Stimulated activated CD8-positive, alpha-beta memory T cell treated with anti-CD3 and anti-CD28 coated beads, Interleukin-7, amount 100 ng/mL, for 48 hours (primary cell): ENCODE results near the gene COL4A4.
A peak's percentile ranks its signal among the peaks of the same experiment; 100 is the strongest.

Experiments used
- DNase-seq, 2 donors: peaks; one replicate each; pipeline ENCODE4 v3.0.0-alpha.2; 2020; ENCODE audit warnings: low read depth in 1 of 2; ENCODE audit errors: extremely low read depth in 1 of 2

Gene COL4A4

DNA sequence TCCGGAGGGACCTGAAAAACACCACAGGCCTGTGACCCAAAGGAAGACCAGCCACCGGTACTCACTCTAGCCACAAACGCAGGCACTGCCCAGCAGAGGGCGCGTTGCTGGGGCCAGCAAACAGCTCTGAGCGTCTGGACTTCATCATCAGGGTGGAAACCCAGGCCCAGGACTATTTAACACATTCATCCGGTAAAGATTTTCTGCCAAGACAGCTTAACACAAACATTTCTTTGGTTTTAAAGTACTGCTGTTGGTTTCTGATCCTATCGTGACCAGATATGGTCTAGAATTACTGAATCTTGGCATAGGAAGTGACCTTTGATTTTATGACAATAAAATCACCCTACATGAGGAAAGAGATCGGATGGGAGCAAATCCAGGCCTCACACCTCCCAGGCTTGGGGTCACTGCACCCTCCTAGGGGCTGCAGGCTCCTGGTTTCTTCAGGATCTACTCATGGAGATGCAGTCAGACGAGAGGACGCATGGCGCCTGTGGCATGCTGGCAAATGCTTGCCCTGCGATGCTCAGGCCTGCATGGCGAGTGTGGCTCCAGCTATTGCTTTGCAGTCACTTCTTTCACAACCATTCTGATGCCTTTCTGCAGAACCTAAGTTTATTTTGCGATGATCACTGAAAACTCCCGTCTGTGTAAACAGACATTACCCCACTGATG, 130.4 kb downstream of the COL4A4 start:
- DNase-seq: peak in 1 of 2 donors; percentile 5

DNA sequence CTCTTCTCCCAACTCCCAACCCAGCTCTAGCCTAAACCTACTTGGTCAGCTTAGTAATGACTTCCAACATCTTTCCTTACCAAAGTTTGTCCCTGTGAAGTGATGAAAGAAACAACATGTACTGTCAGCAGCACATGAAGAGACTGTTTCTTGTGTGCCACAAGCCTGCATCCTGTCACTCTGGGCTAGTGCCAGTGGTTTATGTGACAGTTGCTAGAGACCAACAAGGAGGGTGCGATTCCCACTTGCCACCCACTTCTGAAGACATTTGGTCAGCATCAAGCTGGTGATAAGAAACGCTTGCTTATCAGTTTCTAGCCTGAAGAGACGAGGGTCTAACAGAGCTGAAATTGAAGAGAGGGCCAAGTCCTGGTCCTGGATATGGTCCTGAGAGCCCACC, 132.6 kb downstream of the COL4A4 start:
- no peak for DNase-seq

DNA sequence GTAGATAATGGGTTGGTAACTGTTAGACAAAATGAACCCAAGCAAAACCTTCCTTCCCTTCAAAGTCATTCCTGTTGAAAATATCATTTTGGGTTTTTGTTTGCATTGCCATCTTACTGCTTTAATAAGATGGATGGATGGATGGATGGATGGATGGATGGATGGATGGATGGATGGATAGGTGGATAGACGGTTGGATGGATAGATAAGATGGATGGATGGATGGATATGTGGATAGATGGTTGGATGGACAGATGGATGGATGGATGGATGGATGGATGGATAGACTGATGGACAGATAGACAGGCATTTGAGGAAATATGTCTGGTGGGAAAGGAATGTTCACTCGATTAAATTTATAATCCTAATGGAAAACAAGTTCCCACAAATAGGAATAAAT, 133.2 kb downstream of the COL4A4 start:
- no peak for DNase-seq

DNA sequence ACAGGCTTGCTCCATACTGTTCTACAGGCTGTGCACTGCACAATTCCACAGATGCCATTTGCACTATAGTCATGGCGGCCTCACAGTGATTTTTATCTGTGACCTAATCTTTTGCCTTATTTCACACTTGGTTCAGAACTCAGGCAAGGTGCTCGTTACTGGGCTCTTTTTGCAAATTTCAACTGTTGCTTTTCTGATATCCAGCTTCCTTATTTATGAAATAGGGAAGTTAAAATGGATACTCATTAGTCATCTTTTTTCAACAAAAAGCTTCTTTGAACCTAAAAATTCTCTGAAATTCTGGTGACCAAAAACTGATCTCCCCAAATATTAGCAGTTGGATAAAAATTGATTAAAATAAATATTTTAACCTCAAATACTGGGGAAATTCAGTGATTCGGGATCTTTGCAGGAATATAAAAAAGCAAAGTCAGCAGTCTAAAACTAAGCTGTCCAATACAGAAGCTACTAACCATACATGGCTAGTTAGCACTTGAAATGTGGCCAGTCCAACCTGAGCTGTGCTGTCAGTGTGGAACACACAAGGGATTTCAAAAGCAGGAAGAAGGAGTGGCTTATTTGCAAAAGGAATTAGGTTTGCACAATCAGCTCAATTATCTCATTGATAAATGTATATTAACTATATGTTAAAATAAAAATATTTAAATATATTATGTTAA, 134.4 kb downstream of the COL4A4 start:
- no peak for DNase-seq

DNA sequence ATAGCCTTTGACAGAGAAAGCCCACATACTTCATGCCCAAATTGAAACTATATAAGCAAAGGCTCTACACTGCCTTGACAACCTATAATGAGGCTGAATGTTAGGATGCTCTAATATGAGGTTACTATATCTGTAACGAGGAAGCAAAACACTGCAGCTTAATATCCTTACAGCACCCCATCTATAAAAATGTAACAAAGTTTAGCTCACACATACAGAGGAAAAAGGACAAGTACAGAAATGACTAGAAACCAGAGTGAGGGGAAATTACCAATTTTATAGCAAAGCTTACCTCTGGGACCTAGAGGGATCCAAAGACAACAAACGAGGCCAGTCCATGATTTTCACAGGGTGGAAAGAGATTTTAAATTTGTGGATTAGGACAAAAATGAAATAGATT, 138.5 kb downstream of the COL4A4 start:
- DNase-seq: no peak

DNA sequence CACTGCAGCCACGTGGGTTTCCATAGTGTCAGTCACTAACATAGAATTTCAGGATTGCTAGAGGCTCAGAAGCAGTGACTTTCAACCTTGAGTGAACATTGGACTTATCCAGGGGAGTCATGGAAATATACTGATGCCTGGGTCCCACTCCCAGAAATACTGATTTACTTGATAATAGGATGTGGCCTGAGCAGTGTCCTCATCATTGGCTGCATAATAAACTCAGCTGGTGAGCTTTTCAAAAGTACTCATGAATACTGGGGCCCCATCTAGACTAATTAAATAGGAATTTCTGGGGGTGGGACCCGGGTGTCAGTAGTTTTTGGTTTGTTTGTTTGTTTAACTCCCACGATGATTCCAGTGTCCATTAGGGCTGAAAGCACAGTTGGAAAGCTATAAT, 141.4 kb downstream of the COL4A4 start:
- DNase-seq: no peak

DNA sequence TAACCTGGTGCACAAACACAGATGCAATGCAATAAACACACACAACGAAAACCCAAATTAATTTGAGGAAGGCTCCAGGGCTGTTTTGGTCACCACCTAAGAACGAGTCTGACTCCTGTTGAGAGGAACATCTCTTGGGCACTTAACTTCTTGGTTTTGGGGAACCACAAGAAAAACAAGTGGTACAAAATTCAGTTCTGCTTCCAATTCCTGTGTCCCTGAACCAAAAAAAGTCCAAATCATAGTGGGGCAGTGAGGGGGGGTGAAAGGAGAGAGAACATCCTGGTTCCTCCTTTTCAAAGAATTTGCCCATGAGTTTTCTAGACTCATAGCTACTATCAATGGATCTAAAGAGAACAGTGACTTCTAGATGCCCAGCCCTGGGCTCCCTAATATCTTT, 143.6 kb downstream of the COL4A4 start:
- no peak for DNase-seq

DNA sequence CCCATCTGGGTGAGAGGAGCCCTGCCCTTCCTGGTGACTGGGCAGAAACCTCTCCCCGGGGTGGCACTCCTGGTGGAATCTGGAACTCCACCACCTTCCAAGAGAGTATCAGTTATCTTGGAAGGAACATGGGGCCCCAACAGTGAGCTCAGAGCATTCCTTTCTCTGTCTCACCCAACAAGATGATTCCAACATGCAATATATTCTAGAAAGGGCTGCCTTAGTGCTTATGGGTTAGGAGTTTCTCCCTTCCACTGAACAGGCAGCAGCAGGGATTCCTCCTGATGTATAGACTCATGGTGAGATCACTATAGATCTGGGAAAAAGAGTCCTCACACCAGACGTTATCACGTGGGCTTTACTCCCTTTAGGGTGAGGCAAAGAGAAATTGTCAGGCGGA, 147.1 kb downstream of the COL4A4 start:
- DNase-seq: no peak

DNA sequence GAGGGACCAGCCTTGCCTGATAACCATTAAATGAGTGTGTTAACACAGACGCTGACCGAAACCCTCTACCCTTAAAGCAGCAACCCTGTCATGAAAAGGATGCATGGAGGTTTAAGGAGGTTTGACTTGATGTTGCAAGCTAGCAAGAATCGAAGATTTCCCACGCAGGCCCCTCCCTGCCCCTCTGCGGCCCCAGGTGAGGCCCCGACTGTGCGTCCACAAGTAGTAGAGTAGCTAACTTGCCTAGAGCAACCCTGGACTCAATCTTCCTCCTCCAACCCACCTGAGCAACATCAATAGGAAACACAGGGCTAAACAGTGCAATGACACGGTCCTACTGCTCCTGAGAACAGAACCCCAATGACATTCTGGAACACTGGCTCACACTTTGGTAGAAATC, 150.1 kb downstream of the COL4A4 start:
- DNase-seq: no peak

DNA sequence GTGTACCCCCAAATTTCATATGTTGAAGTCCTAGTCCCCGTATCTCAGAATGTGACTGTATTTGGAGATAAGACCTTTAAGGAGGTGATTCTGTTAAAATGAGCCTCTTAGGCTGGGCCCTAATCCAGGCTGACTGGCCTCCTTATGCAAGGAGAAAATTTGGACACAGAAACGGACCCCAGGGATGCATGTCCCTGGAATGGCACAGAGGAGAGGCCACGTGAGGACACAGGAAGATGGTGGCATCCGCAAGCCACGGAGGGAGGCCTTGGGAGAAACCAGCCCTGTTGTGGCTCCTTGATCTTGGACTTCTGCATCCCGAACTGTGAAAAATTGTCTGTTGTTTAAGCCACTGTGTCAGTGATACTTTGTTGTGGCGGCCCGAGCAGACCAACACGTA, 150.7 kb downstream of the COL4A4 start:
- DNase-seq: no peak

DNA sequence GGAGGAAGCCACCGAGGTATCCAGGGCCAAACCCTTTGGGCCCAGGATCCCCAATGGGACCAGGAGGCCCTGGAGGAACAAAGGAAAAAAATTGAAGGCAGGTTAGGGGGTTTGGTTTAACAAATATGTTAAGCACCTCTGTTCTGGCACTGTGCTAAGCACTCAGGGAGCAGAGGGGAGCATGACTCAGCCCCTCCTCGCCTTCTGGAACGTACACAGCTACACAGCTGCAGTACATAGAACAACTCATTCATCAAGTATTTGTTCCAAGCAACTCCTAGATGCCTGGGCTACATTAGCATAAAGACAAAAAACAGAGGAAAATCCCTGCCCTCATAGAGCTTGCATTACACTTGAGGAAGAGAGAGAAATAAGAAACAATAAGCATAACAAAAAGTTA, 153.6 kb downstream of the COL4A4 start:
- no peak for DNase-seq

DNA sequence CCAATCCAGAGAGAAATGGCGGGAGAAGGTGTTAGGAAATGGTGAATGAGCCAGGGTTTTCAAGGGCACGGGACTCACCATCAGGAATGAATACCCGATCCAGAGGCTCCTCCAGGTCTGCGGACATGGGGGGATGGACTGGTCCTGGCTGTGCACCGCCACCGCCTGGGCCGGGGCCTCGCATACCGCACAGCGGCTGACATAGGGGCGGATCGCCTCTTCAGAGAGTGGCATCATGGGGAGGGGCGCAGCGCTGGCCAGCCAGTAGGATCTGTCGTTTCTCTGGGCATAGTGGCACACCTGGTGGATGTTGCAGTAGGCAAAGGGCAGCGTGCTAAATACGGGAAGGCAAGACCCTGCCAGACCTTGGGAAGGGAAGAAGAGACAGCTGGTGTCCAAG, 156.1 kb downstream of the COL4A4 start:
- DNase-seq: no peak

DNA sequence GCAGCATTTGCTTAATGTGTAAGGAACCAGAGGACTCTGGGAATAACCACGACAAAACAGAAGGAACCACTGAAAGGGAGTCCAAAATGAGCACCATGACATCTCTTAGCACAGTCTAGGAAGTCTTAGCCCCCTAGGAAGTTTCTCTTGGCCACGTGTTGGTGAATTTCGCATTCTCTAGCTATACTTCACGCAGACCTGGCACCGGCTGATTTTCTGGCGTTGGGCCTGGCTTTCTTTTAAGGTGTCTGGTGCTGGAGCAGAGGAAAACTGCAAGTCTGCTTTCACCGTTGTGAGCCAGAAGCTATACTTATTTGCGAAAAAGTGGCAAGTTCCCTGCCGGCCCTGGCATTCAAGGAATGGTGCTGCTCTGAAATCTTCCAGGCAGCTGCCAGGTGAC, 156.9 kb downstream of the COL4A4 start:
- no peak for DNase-seq

DNA sequence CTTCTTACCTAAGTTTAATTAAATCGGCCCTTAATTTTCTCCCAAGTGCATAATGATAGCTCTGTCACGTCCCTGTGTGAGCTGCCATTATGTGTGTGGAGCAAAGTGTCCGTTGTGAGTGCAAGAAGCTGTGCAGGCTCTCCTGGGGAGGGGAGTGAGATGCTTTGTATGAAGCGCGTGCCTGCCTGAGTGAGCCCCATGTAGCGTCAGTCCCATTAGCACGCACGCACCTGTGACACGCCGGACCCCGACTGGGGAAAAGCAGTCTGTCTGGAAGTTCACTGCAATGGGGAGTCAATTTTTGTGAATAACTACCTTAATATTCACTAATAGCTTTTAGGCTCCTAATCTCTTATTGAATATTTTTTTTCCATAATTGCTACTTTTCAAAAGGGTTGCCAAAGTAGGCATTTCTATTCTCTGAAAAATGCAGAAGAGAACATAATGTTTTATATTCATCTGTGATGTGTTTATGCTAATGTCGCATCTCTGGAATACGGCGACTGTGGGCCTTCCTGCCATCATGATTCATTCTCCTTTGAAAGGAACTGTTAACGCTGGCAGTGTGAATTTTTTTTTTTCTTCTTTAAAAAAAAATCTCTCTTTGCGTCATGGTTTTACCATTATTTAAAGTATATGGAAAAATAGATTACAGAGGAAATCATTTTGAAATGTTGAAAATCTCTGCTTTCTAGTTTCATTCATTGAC, 157.7 kb downstream of the COL4A4 start:
- no peak for DNase-seq

DNA sequence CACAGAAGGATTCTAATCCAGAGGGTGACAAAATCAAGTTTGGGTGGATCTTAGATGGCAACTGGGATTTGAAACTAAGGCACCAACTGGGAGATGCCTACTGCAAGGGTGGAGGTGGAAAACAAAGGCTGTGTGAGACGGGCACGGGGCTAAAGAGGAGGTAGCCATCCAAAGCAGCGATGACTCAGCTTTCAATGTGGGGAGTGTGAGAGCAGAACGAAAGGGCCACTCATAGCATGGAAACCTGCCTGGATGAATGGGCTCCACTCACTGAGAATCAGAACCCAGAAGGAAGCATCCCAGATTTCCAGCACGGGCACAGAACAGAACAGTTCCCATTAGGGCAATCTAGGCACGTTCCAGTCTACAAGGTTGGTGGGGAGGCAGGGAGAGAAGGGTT, 159.5 kb downstream of the COL4A4 start:
- no peak for DNase-seq

DNA sequence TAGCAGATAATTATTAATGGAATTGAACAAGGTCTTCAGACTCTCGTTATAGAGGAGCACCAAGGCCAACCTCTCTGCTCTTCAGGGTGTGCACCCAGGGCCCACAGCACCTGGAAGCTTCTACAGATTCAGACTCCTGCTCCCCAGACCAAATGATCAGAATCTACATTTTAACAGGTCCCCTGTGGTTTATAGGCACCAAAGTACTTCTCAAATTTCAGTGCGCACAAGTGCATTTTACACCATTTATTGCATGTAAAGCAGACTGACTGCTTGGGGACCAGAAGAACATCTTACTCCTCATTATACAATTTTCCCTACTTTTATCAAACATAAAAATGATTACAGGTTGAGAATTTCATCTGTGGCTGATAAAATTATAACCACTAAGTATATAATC, 163.9 kb downstream of the COL4A4 start:
- no peak for DNase-seq

DNA sequence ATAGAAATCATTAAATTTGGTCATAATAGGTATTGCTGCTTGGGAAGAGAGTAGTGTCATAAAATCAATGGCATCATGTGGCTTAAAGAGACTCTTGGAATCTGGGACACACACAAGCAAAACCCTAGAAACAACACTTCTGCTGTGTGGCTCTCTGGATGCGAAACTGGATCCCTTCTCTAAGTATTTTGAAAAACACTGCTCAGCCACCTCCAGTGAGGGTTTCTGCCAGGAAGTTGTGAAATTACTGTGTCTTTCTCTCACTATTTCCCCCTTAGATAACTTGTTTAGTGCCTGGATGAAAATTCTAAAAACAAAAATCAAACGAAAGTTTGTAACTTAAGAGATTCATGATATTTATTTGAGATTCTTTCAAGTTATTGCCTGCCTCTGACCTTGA, 164.3 kb downstream of the COL4A4 start:
- no peak for DNase-seq

DNA sequence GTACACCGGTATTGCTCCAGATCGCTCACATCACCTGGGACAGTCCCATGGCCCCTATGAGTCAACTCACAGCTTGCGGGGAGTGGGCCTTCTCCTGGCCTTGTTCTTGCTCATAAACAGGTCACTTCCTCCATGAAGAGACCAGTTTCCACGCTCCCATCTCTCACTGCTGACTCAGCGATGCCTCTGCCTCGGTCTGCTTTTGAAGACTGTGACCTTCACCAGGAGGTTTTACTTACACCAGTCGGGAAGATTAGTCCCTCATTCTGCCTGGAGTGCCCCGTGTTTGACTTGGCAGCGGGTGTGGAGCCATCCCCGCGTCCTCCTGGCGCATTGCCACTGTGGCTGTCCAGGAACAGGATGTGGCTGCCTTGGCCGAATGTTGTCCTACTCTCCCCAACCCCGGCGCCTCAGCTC, 168.4 kb downstream of the COL4A4 start:
- peak; percentile 14 to 66 for DNase-seq

DNA sequence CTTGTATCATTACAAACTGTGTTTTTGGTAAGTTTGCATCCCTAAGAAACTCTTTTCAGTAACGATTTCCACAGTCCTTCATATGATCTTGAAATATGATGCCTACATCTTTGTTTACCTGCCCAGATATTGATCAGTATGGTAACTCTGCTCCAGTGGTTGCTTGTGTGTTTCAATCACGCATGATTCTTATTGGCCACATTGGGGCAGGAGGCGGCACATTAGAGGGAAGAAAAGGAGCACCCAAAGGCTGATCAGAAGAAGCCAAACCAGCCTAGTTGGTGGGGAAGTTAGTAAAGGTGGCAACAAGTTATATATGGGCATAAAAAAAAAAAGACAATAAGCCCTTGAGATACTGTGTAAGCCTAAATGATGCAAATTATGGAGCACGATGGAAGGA, 169.2 kb downstream of the COL4A4 start:
- no peak for DNase-seq

DNA sequence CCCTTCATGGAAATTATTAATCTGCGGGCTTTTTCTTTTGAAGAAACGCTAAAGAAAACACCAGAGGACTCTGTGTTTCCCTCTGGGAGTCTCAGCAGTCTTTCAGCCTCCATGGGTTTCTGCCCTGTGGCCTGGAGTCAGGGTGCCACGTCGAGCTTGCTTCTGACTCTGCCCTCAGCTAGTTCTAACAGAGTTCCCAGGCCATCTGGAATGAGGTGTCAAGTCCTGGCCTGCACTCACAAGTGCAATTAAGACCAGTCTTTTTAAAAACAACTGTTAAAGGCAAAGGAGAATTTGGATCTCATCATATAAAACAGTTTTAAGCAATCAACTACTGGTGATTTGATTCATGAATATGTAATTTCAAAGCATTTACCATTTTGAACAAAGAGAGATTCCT, 170.8 kb downstream of the COL4A4 start:
- no peak for DNase-seq

DNA sequence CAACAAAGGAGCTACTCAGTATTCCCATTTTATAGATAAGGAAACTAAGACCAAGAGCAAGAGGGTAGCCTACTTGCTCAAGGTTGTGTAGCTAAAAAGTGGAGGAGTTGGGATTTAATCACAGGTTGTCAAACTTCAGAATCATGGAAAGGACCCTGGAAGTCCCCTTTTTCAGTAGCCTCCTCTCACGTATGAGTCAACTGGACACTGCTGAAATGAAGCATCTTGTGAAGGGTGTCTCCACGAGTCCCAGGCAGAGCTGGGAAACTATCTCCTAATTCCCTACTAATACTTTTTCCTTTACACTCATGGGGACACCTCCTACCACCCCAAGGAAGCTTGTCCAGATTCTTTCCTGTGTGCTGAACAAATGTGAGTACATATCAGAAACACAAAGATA, 172.3 kb downstream of the COL4A4 start:
- DNase-seq: no peak

DNA sequence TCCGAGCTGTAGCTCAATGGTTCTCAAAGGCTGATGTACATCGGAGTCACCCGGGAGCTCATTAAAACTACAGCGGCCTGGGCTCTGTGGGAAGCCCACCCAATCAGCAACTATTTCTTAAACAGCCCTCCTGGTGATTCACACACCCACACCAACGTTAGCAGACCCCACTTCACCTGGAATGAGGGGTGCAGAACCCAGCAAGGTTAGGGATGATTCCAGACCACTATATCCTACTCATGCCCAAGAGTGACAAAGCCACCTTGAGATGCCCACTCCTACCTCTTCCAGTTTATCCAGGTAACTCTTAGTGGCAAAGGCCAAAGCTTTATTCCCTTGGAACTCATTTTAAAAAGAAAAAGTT, 178.4 kb downstream of the COL4A4 start:
- no peak for DNase-seq
